T-helper 1 cell (primary cell): Measurements from ENCODE around the gene CHMP1A.

ENCODE experiments used
- DNase-seq, 5 donors: peaks; one replicate each; pipeline ENCODE4 v3.0.0-alpha.2; 2012 to 2020

CHMP1A gene

GRCh38 chr16:89623511-89624261, 33.8 kb downstream of the CHMP1A start:
- no peak for DNase-seq

- DNase-seq, result no peak
These were observed 35.7 kb downstream of the CHMP1A start for GRCh38 chr16:89621698-89622409.

- no peak for DNase-seq
These were observed 36.3 kb downstream of the CHMP1A start for GRCh38 chr16:89621136-89621697.

GRCh38 chr16:89620406-89620841, 37.1 kb downstream of the CHMP1A start:
- no peak for DNase-seq

GRCh38 chr16:89619840-89620239, 37.7 kb downstream of the CHMP1A start:
- no peak for DNase-seq

GRCh38 chr16:89618109-89618998, 39.2 kb downstream of the CHMP1A start:
- no peak for DNase-seq

GRCh38 chr16:89617036-89617435, 40.5 kb downstream of the CHMP1A start:
- DNase-seq, result no peak

GRCh38 chr16:89616623-89617022, 40.9 kb downstream of the CHMP1A start:
- peak in 1 of 5 donors; percentile 26 for DNase-seq

- no peak for DNase-seq
These were observed 41.9 kb downstream of the CHMP1A start for GRCh38 chr16:89615596-89616090.

GRCh38 chr16:89615176-89615575, 42.3 kb downstream of the CHMP1A start:
- no peak for DNase-seq

- DNase-seq, result no peak
These were observed 43.5 kb downstream of the CHMP1A start for GRCh38 chr16:89613954-89614459.

- no peak for DNase-seq
These were observed 44.1 kb downstream of the CHMP1A start, which contains the start of gene DPEP1 for GRCh38 chr16:89613231-89613953. Gene DPEP1 (plus strand): TSS chr16:89613642. CDS start chr16:89630411, 16,769 bp downstream.

- no peak for DNase-seq
These were observed 44.9 kb downstream of the CHMP1A start for GRCh38 chr16:89612415-89613166.

- DNase-seq, result no peak
These were observed 47.4 kb downstream of the CHMP1A start for GRCh38 chr16:89610108-89610453.

GRCh38 chr16:89607937-89608740, 49.4 kb downstream of the CHMP1A start:
- DNase-seq, result no peak

- DNase-seq, result no peak
These were observed 50.1 kb downstream of the CHMP1A start for GRCh38 chr16:89607453-89607852.

GRCh38 chr16:89606006-89606405, 51.5 kb downstream of the CHMP1A start:
- DNase-seq, result no peak

- DNase-seq, result no peak
These were observed 52.1 kb downstream of the CHMP1A start for GRCh38 chr16:89605186-89605970.

- no peak for DNase-seq
These were observed 52.7 kb downstream of the CHMP1A start for GRCh38 chr16:89604764-89605163.
